Breast epithelium (tissue), 3 donors: ENCODE results near the gene LZTS2.

Experiments
- POLR2A ChIP-seq: fragments of 450-650 bp; IDR thresholded peaks from one replicate; pipeline ENCODE4 v1.6.1; 2016; ENCODE audit warnings: antibody characterized with exemption, mild to moderate bottlenecking, moderate library complexity
- POLR2AphosphoS5 ChIP-seq, 3 donors: sonication (generic); formaldehyde crosslinking; IDR thresholded peaks; one replicate each; pipeline ENCODE4 v1.6.1; 2017; ENCODE audit warnings: antibody characterized with exemption in 3 of 3
- TF ChIP-seq, protein P1 (sequence below), 3 donors: fragments of 450-650 bp; IDR thresholded peaks; one replicate each; pipeline ENCODE4 v1.5.1; 2016 to 2017; ENCODE audit warnings: antibody characterized with exemption in 3 of 3, mild to moderate bottlenecking in 3 of 3, moderate library complexity in 3 of 3

DNA sequence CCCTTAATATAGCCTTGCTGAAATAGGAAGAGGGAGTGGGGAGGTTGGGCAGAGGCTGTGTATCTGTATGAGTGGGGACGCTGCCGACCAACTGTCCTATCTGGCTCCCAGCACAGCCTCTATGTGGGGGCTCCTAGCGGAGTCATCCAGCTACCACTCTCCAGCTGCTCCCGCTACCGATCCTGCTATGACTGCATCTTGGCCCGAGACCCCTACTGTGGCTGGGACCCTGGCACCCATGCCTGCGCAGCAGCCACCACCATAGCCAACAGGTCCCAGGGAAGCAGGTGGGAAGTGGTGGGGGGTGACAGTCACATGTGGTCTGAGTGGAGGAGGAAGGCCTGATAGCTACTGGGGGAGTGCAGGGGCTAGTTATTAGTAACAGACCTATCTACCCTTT is 18.9 kb upstream of the LZTS2 start:
- TF ChIP-seq, protein P1, sequence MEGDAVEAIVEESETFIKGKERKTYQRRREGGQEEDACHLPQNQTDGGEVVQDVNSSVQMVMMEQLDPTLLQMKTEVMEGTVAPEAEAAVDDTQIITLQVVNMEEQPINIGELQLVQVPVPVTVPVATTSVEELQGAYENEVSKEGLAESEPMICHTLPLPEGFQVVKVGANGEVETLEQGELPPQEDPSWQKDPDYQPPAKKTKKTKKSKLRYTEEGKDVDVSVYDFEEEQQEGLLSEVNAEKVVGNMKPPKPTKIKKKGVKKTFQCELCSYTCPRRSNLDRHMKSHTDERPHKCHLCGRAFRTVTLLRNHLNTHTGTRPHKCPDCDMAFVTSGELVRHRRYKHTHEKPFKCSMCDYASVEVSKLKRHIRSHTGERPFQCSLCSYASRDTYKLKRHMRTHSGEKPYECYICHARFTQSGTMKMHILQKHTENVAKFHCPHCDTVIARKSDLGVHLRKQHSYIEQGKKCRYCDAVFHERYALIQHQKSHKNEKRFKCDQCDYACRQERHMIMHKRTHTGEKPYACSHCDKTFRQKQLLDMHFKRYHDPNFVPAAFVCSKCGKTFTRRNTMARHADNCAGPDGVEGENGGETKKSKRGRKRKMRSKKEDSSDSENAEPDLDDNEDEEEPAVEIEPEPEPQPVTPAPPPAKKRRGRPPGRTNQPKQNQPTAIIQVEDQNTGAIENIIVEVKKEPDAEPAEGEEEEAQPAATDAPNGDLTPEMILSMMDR (IDR thresholded peaks at IDR 0.05): no peak
- TF ChIP-seq POLR2A (no peak), POLR2AphosphoS5 (IDR thresholded peaks at IDR 0.05) (no peak)
